Cerebellar cortex (tissue), 1 donor: ENCODE data around the gene ANKRD28.

Experiments used
- DNase-seq: peaks from one replicate; pipeline ENCODE4 v3.0.0-alpha.2; 2015; ENCODE audit warnings: low spot score

The ANKRD28 gene

DNA sequence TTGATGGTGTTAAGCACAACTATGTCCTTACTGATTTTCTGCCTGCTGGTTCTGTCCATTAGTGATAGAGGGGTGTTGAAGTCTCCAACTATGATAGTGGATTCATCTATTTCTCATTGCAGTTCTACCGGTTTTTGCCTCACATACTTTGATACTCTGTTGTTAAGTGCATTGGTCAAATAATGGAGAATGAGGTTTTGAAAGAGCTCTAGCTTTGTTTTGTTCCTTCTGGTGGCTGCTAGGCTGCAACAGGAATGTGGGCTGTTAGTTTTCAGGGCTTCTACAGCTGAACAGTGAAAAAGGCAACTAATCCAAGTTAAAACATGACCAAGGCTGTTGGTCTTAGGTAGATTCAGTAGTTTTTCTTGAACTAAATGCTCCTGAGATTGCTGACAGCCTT, 133.6 kb downstream of the ANKRD28 start:
- no peak for DNase-seq

DNA sequence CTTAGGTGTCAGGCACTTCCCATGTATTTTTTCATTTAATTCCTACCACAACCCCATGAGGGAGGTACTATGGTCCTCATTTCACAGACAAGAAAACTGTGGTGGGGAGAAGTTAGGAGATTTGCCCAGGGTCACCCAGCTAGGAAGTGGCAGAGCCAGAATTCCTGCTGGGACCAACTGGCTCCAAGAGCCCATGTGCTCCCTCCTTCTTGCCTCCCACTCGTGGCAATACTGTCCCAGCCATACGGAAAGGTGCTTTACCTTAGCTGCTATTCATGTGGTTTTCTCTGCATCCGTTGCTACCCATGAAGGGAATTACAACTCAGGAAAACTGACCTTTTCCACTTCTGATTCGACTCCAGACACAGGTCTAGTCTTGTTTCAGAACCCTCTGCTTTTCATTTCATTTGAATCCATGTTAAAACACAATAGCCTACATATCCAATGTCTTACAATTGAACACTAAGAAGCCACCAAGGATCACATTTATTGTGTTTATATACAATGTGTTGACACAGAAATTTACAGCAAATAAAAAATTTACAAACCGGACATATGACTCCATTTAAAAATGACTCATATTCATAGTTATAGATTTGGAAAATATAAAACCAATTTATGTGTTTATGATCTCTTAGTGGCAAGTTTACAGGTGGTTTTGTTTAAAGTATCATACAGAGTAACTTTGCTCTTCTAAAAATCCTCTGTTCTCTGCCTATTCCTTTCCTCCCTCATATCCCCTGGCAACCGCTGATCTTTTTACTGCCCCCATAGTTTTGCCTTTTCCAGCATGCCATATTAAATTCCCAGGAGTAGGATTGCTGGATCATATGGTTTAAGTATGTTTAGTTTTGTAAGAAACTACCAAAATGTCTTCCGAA, 137.5 kb downstream of the ANKRD28 start:
- DNase-seq: peak; percentile 54

DNA sequence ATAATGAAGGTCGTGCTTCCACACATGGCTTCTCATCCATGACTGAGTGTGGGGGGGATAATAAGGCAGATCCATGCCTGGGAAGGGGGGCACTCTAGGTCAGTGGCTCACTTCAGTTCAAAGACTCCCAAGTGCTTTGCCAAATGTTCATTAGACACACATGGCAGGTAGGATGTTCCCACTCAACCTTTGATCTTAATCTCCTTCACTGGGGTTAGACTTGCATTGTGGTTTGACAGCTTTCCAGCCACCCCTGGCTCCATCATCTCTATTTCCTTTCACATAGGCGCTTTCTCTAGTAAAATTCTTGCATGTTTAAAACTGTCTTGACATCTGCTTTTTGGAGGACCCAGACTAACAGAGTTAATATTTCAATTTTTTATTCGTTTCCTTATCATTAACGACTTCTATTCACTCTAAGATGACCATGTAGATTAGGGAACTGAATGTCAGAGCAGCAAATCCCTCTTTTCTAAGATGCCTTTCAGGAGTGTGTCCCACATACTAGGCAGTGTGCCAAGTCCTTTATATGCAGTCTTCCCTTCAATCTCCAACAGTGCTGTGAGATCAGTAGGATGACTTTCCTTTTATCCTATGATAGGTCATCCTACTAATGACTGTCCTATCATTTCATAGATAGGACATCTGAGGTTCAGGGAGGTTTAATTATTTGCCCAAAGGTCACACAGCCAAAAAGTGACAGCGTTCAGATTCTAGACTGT, 138.4 kb downstream of the ANKRD28 start:
- DNase-seq: peak; percentile 43

- no peak for DNase-seq
Measured at GRCh38 chr3:15657016-15657415, 140.8 kb downstream of the ANKRD28 start.

- no peak for DNase-seq
Measured at GRCh38 chr3:15656342-15656741, 141.4 kb downstream of the ANKRD28 start.

- no peak for DNase-seq
Measured at GRCh38 chr3:15654891-15655290, 142.9 kb downstream of the ANKRD28 start.

DNA sequence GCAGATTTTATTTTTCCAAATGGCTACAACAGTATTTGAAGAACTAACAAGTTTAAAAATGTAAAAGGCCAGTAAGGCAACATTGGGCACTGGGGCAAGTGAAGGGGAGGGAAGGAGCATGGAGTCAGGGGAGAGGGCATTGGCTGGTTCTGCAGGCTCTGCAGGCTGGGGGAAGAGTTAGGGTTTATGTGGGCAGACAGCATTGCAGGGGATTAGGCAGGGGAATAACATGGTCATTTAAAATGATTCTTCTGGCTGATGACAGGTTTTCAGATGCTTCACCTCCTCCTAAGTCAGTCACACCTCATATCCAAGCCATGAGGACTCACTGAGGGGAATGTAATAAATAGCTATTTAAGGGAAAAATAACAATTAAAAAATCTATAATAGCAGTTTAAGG, 143.7 kb downstream of the ANKRD28 start:
- DNase-seq: no peak

GRCh38 chr3:15653321-15653720, 144.5 kb downstream of the ANKRD28 start:
- DNase-seq: no peak

- peak; percentile 28 for DNase-seq
Measured at GRCh38 chr3:15651396-15651795, 146.4 kb downstream of the ANKRD28 start.

- no peak for DNase-seq
Measured at GRCh38 chr3:15649858-15650257, 147.9 kb downstream of the ANKRD28 start.

- DNase-seq: no peak
Measured at GRCh38 chr3:15649341-15649740, 148.4 kb downstream of the ANKRD28 start.

DNA sequence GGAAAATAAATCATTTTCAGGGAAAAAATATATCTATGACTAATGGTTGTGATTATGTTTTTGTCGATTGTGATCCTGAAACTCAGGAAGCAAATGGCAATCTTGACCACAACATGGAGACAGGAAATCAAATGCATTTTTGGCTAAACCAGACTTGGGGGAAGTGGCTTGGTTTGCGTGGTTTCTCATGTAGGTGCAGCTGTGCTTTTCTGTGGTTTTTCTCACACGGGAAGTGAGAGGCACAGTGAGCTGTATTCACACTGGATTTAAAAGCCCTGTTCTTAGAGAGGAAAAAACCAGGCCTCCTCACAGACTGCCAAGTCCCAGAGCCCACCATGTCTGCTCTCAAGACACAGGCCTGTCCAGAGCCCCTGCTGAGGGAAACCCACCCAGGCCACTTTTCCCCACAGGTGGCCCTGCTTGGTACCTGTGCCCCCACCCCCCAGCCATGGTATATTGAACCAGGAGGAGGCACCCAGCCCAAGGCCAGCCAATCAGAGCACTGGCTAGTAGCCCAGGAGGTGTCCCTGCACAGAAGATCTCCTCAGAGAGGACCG, 150.1 kb downstream of the ANKRD28 start:
- DNase-seq: no peak

GRCh38 chr3:15646851-15647511, 150.8 kb downstream of the ANKRD28 start:
- peak; percentile 36 for DNase-seq

- DNase-seq: no peak
Measured at GRCh38 chr3:15645740-15646501, 151.9 kb downstream of the ANKRD28 start.

GRCh38 chr3:15645246-15645645, 152.5 kb downstream of the ANKRD28 start:
- no peak for DNase-seq

GRCh38 chr3:15638891-15639262, 158.9 kb downstream of the ANKRD28 start:
- no peak for DNase-seq

- DNase-seq: no peak
Measured at GRCh38 chr3:15638193-15638890, 159.4 kb downstream of the ANKRD28 start.

DNA sequence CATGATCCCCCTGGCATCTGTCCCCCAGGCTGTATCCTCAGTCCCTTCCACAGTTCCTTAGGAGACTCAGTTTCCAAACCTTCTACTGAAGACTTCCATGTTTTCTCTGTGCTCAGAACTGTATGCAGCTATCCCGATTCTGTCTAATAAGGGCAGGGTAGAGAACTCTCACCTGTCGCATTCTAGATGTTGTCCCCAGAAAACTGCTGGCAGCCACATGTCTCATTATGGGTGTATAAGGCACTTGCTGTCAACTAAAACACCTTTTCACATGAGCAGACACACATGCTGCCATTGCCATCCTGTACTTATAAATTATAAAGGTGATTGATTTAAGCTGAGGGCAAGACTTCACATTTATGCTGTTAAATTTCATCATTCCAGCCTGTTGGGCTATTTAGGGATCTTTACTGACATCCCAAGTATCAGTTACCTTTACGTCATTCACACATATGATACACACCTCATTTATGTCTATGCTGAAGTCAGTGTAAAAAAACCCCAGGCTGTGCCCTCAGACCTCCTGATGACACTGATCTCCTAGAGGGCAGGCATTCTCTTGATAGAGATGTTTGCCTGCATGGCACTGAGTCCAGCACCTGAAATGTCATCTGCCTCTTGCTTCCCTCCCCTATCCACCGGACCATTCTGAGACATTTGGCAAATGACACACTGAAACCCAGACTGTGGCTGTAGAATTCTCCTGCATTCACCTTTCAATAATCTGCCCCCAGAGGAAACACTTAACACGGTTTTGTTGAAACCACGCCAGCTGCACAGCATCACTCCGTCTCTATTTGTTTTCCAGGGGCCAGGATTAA, 160.4 kb downstream of the ANKRD28 start:
- peak; percentile 72 for DNase-seq

GRCh38 chr3:15636028-15636709, 161.6 kb downstream of the ANKRD28 start:
- DNase-seq: no peak
